ENCODE data around the gene ISY1.
"Not testable (repeated sequence)": the region's sequence is repeated elsewhere in the genome, so short reads cannot be mapped to it uniquely, and the experiment has no call there.

ISY1 gene

DNA sequence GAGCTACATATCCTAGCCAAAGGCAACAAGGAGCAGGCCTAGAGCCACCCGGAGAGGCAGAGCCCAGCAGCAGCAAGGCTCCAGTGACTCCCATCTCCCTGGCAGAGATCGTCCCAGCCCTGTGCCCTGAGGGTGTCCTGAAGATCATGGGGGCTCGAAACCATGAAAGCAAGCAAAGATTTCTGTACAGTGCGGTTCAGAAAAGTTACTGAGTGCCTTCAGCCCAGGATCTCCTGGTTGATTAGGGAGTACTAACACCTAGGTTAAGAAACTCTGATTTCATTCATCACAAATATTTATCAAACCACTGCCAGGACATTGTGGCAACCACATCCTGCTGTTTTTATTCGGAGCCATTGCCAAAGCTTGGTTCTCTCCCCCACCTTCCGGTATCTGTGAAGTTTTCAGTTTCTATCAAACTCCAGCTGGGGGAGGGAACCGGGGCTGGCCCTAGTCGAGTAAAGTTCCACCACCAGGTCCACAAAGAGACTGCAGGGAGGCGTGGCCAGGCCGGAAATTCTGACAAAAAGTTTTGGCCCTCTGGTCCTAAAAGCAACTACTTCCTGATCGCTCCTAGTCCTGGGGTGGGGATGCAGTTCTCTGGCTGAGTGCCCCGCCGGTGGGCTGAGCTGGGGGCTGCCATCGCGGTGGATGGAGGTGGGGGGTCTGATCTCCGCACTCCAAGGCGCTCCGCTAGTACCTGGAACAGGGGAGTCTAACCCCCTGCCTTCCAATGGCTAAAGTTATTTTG is 40.4 kb downstream of the ISY1 start:
- peak; percentile 89 for DNase-seq (ENCODE audit: low read depth, low spot score)

DNA sequence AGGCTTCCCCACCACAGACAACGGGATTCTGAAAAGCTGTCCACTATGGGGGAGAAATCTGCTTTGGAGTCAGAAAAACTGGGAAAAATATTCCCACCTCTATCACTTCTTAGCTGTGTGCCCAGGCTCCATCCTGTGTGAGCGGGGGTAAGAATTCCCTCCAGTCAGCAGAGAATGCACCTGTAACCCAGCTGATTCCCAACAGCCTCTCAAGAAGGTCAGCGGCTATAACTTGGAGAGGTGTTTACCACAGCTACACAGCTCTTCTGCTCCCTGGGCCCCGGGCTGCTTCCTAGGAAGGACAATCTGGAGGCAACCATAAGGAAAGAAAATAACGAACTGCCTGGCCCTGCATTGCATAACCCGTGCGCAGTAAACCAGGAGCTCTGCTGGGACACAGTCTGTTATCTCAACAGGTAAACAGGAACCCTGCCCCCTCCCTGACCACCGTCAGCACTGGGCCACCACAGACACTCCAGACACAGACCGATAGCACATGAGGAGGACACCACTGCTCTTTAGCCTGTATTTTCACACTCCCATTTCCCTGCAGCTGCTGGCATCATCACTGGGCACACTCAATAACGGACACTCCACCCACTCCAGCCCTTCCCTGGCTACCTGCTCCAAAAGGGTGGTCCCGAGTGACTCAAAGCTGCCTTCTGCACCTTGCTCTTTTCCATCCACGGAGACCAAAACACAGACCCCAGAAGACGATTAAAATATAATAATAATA is 41.3 kb downstream of the ISY1 start:
- no peak for DNase-seq (ENCODE audit: low read depth, low spot score)

DNA sequence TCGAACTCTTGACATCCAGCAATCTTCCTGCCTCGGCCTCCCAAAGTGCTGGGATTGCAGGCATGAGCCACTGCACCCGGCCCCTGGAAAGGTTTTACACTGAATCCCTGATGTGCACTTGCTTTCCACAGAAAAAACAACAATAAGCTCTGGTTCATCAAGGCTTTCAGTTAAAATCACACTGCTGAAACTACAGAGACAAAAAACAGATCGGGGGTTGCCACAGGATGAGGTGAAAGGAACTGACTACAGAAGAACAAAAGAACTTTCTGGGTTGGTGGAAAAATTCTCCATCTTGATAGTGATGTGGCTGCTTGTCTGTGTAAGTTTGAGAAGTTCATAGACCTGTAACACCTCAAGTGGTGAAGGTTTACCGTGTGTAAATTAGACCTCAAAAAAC is 42.1 kb downstream of the ISY1 start:
- no peak for DNase-seq (ENCODE audit: low read depth, low spot score)

DNA sequence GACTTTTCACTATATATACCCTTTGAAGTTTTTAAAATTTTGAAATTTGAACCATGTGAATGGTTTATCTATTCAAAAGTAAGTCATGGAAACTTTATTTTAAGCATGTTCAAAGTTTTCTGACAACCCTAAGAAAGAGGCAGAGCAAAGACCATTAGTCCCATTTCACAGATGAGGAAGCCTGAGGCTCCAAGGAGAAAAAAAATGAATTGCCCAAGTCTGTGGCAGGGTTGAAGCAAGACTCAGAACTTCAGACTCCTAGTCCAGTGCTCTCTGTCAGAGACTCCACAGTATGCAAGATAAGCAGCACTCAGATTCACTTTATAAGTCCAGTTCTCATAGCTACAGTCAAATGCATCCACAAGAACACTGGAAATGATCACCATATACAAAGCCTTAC is 43.7 kb downstream of the ISY1 start:
- DNase-seq (ENCODE audit: low read depth, low spot score), result no peak

DNA sequence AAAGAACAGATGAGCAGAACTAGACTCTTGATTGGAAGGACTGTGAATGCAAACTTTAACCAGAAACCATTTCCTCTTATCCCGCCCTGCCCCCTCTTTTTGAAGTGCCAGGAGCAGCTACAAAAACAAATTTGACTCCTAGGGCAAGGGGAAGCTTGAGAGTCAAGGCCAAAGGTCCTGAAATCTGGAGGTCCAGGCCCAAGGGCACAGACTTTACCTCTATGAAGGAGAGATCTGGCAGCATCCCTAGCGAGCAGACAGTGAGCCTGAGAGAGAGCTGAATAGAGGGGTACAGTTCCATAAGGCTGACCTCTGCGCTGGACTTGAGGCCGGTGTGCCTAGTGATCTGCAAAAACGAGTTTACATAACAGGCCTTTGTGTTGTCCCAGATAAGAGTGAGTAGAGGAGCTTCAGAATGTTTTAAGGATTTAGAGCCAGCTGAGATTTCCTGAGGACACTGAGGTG is 44.3 kb downstream of the ISY1 start:
- no peak for DNase-seq (ENCODE audit: low read depth, low spot score)

DNA sequence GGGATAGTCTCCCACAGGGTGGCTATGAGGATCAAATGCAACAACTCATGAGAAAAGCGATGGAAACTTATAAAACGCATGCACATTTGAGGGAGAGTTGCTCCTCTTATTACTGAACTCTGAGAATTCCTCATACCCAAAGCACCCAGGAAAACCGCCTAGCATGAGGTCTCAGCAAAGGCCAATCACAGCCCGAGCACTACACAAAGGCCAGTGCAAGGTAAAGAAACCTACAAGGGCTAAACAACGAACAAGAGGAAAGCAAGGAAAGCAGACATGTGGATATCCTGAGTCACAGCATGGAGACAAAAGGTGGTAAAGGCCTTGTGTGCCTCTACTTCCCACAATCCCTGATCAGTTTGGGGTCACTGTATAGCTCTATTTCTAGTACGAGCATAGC is 46.4 kb downstream of the ISY1 start:
- no peak for DNase-seq (ENCODE audit: low read depth, low spot score)

DNA sequence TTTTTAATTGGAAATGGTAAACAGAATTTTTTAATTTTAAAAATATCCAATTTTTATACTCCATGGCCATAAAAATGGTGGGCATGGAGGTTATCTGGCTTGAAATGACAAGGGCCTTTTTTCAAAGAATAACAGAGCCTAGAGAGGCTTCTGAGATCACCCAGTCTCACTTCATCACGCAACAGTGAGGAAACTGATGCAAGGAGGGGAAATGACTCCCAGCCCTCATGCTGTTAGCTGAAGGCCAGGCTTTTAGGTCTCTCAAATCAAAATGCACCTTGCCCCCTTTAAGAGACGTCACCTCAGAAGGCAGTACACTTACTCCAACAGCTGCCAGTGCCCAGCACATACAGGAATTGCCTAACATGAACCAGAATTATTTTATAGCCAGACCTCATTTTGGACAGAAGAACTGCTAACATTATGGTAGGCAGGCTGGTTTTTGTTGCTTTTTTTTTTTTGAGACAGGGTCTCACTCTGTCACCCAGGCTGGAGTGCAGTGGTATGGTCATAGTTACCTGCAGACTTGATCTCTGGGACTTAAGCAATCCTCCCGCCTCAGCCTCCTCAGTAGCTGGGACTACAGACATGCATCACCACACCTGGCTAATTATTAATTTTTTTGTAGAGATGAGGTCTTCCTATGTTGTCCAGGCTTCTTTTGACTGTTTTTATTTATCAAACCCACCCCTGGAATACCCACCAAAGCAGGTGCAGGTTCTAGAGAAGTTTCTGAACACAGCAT is 48.4 kb downstream of the ISY1 start:
- peak; percentile 44 for DNase-seq (ENCODE audit: low read depth, low spot score)

DNA sequence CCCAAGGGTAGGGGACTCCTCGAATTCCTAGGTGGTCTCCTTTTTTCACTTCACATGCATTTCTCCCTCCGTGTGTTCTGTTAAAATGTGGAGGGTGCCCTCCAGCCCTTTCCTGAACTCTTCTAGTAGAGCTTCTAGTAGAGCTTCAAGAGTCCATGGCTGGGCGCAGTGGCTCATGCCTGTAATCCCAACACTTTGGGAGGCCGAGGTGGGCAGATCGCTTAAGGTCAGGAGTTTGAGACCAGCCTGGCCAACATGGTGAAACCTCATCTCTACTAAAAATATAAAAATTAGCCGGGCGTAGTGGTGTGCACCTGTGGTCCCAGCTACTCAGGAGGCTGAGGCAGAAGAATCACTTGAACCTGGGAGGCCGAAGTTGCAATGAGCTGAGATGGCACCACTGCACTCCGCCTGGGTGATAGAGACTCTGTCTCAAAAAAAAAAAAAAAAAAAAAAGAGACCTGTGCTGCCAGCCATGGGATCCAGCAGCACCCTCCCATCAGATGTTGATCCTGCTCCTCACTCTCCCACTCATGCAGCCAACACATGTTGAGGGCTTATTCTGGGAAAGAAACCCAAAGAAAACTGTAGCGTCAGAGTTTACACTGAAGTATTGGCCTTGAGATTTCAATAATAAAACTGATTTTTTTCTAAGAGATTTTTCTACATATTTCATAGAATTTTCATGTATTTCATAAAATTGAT is 49.6 kb downstream of the ISY1 start:
- DNase-seq (ENCODE audit: low read depth, low spot score), result not testable (repeated sequence)

DNA sequence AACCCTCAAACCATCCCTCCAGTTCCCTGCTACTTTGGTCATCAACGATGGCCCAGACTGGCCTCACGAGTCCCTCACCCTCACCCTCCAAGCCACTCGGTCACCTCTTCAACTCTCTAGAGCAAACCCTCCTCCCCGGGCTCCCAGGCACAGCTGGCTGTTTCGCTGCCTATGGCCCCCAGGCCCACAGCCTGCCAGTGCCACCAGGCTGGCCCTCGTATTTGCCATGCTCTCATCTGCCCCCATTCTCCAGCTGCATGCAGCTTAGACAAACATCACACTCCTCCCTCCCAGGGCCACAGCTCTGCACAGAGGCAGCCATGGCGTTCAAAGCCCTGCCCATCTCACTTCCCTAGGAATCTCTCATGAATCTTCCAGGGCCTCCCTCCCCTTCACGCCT is 53.1 kb downstream of the ISY1 start:
- no peak for DNase-seq (ENCODE audit: low read depth, low spot score)

DNA sequence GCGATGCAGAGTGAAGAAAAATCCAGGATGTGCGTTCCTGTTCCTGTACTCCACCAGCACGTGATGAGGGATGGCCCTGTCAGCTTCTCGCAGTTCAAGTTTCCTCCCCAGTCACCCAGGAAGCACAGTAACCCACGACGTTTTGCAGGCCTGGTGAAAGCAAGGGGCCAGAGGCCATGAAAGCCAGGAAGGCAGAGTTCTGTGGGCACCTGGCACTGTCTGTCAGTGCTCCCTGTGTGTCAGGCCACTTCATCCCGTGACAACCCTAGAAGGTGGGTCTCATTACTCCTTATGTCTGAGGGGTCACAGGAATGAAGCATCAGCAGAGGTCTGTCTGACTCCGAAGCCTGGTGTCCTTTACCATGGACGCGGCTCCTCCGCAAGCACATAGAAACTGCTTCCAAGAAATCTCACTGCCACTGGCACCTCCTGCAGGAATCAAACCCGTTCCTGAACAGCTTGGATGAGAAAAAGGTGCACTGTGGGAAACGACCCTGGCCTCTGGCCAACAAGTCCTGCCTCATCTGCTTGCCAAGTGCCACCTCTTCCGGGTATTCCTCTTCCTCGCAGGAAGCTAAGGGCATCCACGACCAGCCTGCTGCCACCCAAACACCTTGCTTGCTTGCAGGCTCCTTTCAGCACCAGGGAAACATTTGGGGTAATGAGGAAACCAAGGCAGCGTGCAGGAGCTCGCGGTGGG is 53.8 kb downstream of the ISY1 start:
- DNase-seq (ENCODE audit: low read depth, low spot score), result no peak

DNA sequence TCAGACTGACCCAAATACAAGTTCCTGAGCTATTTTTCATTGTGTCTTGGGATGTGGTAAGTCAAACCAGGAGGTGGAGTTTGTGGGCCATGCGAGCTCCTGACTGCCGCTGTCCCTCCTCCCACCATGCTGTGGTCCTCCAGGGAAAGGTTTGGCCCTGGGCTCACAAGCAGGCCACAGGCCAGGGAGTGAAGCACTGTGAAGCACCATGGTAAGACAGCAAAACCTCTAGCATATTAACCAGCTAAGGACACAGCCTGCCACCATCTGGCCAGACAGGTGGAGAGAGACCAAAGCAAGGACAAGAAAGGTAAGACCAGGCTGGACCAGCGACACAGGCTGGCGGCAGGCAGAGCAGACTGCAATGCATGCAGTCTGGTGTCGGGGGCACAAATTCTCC is 54.5 kb downstream of the ISY1 start:
- DNase-seq (ENCODE audit: low read depth, low spot score), result no peak

DNA sequence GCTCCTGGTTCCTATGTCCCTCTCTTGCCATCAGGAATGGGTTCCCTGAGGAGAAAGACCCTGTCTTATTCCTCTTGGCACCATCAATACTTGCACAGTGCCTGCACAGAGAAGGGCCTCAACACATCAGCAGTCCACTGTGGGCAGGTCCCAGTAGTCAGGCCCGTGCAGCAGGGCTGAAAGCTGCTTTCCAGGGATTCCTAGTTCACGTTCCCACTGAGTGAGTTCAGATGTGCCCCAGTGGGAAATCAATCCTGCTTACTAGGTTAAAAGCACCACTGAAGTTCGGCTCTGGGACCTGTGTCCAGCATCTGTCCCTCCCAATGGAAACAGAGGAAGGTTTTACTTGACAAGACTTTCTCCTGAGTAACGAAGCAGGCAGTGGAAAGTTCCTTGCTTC is 55.0 kb downstream of the ISY1 start:
- no peak for DNase-seq (ENCODE audit: low read depth, low spot score)

DNA sequence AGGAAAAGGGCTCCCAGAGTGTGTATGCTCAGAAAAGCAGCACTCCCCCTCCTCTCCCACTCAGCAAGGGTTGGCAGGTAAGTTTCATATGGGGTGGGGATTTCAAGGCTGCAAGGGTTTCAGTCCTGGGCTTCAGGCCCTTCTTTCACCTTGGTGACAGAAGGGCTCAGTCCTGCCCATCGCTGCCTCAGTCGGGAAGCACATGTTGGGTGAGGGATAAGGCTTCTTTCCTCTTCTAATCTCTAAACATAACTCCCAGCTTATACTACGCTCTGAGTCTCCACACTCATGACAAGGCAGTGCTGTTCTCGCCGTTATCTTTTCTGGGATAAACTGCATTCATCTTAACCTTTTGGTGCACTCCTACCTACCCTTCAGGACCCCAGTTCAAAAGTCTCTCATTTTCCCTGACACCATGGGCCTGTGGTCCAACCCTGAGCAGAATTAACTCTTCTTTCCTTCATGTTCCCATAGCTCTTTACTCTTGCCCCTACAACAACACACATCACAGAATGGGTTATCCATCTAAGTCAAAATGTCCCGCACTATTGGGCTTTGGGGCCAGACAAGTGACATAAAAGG is 56.3 kb downstream of the ISY1 start:
- no peak for DNase-seq (ENCODE audit: low read depth, low spot score)

DNA sequence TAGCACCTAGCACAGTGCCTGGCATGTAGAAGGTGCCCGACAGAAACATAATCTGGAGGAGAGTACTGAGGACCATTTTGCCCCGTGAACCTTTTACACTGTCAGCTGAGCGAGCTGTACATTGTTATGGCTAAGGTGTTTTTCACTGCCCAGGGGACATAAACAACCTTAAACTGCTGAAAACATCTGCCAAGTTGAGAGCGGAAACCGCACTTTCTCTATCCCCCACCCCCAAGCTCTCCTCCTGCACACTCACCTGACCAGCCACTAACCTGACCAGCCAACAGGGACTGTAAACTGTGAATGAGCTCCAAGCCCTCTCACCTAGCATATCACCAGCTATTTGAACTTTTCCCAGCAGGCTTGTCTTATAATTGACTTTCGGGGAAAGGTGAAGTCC is 56.8 kb downstream of the ISY1 start:
- no peak for DNase-seq (ENCODE audit: low read depth, low spot score)

DNA sequence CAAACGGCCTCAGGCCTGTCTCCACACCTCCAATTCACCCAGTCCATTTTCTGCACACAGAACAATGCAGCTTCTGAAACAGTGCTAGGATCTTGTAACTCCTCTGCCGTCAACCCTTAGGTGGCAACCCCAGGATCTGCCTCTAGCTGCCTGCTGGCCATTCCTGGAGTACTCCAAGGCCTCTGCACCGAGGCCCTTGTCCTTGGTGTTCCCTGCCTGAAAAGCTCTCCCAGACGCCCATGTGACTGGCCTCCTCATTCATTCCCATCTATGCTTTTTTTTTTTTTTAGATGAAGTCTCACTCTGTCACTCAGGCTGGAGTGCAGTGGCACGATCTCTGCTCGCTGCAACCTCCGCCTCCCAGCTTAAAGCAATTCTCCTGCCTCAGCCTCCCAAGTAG is 57.6 kb downstream of the ISY1 start:
- no peak for DNase-seq (ENCODE audit: low read depth, low spot score)

DNA sequence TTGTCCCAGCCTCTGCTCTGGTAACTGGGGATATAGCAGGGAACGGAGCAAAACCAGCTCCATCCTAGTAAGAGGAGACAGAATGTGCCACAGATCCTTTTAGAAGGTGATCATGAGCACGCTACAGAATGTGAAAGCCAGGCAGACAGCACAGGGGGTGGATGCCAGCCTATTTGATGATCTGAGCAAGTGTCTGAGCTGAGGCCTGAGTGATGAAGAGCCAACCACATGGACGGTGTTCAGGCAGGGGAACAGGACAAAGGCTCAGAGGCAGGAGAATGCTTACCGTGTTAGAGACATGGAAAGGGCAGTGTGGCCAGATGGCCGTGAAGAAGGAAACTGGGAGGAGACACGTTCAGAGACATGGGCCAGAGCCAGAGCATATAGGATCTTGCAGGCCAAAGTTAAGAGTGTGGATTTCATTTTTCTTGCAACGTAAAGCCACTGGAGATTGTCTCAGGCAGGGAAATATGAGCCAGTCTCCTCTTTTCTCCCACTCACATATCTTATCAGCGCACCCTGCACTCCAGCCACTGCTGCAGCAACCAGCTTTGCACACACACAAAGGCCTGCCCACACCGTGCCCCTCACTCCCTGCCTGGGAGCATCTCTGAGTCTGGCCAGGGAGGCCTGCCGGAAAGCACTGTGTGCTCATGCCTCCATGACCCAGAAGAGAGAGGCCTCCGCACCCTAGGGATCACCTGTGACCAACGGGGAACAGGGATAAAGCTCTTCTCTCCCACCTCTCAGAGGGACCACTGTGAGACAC is 59.3 kb downstream of the ISY1 start:
- DNase-seq (ENCODE audit: low read depth, low spot score), result no peak

DNA sequence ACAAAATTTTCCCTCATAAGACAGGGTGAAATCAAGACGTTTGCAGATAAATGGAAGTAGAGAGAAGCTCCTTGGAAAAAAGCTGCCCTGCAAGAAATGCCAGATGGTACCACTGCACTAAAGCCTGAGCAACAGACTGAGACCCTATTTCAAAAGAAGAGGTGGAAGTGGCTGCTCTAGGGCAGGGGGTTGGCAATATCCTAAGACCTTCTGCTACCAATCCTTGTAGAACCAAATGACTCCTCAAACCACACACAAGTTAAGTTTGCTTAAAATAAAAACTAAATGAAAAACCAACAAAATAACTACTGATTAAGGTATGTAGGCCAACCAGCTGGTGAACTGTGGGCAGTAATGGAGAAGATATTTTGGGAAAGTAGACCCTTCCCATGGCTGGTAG is 60.6 kb downstream of the ISY1 start:
- DNase-seq (ENCODE audit: low read depth, low spot score), result no peak

DNA sequence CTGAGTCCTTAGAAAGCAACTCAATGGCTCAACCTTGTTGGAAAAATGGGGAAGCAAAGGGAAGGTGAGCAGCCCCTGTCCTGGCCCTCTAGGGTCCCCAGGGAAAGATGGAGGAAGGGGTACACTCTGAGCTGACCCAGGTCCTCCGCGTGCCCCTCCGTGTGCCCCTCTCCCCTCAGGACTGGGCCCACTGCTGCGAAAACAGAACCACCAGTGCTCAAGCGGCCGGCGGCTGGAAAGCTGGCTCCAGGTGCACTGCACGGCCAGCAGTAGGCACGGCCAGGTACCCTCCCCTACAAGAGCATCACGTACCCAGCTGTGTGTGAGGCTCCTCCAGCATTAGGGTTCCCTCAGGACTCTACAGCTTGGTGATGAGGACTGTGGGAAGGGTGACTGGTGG is 65.6 kb downstream of the ISY1 start:
- DNase-seq (ENCODE audit: low read depth, low spot score), result no peak

DNA sequence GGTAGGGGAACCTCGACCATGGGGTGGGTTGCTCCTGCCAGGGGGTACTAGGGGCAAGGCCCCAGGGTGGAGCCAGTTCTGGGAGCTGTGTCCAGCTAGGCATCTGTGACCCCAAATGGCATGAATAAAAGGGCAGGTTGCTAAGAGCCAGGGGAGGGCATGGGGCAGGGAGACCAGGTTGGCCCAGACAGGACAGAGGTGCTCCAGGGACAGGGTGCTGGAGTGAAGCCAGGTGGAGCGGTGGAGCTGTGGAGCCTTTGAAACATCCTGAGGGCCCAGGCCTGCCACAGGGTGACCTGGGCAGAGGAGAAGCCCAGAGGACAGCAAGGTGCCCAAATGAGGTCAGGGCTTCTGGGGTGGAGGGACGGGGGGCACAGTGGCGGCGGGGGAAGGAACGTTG is 72.6 kb downstream of the ISY1 start:
- not testable (repeated sequence) for DNase-seq (ENCODE audit: low read depth, low spot score)

DNA sequence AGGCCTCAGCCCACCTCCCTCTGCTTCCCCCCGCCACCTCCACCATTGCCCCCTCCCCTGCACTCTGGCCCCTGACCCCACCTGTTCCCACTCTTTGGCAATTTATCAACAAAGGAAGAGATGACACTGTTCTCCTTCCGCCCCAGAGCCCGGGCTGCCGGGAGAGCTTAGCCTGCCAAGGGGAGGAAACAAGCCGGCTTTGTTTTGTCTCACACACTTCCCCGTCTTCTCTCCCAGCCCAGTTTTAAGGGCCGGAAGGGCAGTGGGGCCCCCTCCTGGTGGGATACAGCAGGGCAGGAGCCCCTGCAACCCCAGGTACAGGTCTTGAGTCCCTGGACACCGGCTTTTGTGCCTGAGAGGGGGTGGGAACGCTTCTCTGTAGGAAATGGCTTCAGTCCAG is 73.0 kb downstream of the ISY1 start:
- not testable (repeated sequence) for DNase-seq (ENCODE audit: low read depth, low spot score)

Measured in activated naive CD8-positive, alpha-beta T cell treated with anti-CD3 and anti-CD28 coated beads, Interleukin-2, amount 50 U/mL, for 16 hours (primary cell).